Choroid plexus epithelial cell (primary cell): ENCODE measurements around the gene KIF21B.

ENCODE experiments used
- DNase-seq: peaks from one replicate; pipeline ENCODE4 v3.0.0-alpha.2; 2010; ENCODE audit warnings: low read depth
- H3K4me3 ChIP-seq: 2 replicates; pipeline ENCODE4 v1.5.1; 2011; ENCODE audit warnings: low read depth, mild to moderate bottlenecking, control low read depth, low read length, moderate library complexity
- TF ChIP-seq, protein P1 (sequence below): conservative IDR thresholded peaks from 2 replicates; pipeline ENCODE4 v1.5.1; 2011; ENCODE audit warnings: low read depth, mild to moderate bottlenecking, control low read depth, inconsistent platforms, low read length, moderate library complexity

The KIF21B gene

DNA sequence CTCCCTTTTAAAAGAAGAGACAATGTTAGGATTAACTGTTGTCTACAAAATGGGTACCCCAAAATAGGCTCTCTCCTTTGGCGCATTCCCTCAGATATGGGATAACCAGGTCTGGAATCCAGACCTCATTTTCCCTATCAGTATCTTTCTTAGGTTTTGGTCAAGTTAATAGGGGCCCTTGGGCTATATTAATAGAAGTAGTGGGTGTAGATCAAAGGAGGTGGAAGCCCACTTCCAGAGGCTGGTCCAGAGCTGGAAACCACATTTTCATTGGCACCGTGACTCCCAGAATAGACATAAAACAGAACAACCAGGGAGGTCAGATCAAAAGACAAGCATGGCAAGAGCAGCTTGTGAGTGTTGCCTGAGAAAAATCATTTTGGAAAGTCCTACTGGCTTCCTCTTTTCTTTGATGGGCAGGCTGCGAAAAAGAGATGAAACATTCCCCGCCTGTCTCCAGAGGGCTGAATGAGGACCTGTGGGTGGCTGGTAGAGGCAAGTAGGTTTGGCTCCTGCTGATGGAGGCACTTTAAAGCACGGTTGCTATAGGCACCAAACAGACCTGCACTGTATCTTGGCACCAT is 25.8 kb upstream of the KIF21B start:
- H3K4me3 ChIP-seq = no peak overlapping the region
- no peak for DNase-seq
- TF ChIP-seq, protein P1, sequence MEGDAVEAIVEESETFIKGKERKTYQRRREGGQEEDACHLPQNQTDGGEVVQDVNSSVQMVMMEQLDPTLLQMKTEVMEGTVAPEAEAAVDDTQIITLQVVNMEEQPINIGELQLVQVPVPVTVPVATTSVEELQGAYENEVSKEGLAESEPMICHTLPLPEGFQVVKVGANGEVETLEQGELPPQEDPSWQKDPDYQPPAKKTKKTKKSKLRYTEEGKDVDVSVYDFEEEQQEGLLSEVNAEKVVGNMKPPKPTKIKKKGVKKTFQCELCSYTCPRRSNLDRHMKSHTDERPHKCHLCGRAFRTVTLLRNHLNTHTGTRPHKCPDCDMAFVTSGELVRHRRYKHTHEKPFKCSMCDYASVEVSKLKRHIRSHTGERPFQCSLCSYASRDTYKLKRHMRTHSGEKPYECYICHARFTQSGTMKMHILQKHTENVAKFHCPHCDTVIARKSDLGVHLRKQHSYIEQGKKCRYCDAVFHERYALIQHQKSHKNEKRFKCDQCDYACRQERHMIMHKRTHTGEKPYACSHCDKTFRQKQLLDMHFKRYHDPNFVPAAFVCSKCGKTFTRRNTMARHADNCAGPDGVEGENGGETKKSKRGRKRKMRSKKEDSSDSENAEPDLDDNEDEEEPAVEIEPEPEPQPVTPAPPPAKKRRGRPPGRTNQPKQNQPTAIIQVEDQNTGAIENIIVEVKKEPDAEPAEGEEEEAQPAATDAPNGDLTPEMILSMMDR = no peak

DNA sequence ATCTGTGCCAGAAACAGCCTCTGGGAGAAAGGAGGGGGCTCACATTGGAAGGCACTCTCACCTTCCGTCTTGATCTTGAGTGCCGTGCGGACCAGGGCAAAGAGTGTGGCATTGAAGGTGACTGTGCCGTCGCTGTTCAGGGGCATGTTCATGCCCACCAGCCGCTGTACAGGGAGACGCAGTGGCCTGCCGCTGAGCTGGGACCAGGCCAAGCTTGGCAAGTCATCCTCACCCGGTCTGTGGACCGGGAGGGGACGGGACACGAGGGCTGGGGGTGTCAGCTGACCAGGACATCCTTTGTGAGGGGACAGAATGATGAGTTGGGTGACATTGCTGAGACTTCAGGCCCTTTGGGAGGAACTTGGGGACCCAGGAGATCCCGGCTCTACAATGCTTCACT is 25.0 kb upstream of the KIF21B start:
- no peak overlapping the region for H3K4me3 ChIP-seq
- TF ChIP-seq, protein P1 = no peak
- no peak for DNase-seq

DNA sequence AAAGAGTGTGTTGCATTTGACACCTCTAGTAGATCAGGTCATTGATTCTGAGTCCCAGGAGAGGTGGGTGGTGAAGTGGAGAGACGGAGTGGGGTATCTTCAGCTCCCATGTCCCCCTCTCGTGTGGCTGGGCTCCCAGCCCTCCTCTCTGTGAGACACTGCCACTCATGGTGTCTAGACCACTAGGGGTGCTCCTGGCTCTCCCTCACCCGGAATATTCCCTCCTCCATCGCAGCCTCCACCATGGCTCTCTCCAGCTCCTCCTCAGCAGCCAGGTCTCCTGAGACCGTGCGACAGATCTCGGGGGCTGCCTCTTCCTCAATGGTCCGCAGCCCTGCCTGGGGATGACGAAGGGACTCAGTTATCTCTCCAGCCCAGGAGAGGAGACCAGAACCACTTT is 20.6 kb upstream of the KIF21B start:
- no peak for DNase-seq
- TF ChIP-seq, protein P1 = no peak
- H3K4me3 ChIP-seq = no peak overlapping the region

DNA sequence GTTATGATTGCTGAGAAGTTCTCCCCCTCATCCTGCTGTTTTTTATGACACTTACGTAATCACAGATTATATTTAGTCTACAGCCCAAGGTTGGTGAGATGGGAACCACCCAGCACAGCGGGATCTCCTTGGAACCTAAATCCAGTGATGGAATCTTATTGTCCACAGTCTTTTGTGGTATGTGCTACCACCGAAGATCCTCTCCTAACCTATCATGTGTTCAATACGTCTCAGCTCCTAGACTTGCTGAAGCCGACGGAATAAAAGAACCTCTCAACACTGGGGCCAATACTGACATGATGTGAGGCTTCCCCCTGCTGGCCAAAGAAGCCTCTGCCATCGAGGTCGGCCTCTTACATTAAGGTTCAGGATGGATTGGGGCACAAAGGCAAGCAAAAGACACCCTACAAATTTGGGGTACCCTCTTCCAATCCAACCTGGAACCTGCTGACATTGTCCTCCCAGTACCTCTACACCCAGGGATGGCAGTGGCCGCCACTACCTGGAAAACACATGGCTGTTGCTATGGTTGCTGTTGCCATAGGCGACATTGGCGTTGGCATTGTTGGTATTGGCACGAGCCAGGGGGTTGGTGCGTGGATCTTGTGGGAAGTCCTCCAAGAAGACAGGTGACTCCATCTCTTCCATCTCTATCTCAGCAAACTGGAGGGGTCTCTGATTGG is 19.4 kb upstream of the KIF21B start:
- peak; percentile 90 for DNase-seq
- TF ChIP-seq, protein P1 = peak; percentile 98
- no peak overlapping the region for H3K4me3 ChIP-seq

DNA sequence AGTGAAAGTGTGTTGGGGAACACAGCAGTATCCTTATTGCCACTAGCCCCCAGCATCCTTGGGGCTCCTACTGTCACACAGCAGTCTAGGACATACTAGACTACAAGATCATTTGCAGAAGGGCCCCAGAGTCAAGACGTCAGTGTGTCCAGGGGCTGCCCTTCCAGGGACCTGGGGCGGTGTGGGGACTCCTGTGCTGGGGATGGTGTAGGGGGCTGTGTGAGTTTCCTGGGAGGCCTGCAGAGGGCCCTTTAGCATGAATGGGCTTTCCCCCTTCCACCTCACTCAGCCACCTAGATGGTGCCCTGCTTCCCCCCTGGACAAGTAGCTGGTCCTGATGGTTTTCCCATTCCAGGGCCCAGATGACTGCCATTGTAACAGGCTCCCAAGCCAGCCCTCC is 17.5 kb upstream of the KIF21B start:
- no peak overlapping the region for H3K4me3 ChIP-seq
- DNase-seq = no peak
- TF ChIP-seq, protein P1 = no peak

DNA sequence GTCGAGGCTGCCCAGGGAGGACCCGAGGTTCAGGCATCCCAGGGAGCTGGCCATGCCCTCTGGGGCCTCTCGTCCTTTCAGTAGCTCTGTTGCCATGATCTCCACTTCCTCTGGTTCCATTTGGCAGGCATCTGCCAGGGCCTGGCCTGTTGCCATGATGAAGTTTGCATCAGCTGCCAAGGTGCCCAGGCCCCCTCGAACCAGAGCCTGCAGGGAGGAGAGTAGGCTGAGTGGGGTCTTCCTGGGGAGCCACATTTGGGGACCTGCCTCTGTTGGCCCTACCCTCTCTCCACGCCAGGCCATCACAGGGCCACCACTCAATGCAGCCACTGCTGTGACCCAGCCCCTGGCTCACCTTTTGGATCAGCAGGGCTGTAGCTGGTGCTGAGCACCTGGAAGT is 16.4 kb upstream of the KIF21B start:
- H3K4me3 ChIP-seq = no peak overlapping the region
- no peak for DNase-seq
- TF ChIP-seq, protein P1 = no peak

DNA sequence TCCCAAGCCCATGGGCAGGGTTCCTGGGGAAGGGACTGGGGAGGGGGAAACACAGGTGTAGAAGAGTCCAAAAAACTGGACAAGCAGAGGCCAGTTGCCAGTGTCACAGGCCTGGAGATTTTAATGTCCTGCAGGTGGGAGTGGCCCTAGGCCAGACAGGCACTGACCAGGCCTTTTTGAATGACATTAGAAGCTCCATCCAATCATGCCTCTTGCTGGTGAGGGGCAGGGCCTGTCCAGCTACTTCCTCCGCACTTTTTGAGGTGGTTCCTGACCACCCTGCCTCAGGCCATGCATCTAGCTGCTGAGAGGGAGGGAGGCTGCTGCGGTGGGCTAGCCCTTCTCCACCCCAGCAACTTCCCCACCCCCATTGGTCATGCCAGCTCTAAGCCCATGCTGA is 15.9 kb upstream of the KIF21B start:
- TF ChIP-seq, protein P1 = no peak
- DNase-seq = no peak
- no peak overlapping the region for H3K4me3 ChIP-seq
